A673 (cell line): ENCODE results near the gene P3H4.

ENCODE experiments used
- CTCF ChIP-seq: fragments of 300-800, 200-600 bp; sonication (generic); conservative IDR thresholded peaks from 2 replicates; pipeline ENCODE4 v1.5.1; 2017; ENCODE audit warnings: low read depth, mild to moderate bottlenecking, antibody characterized with exemption, low read length, moderate library complexity, mixed read lengths
- EZH2 ChIP-seq: fragments of 200-600 bp; sonication (generic); IDR thresholded peaks from 2 replicates; pipeline ENCODE4 v1.6.1; 2017; ENCODE audit warnings: borderline replicate concordance, low read depth, mild to moderate bottlenecking, mixed read lengths, antibody characterized with exemption, low read length; ENCODE audit not compliant: poor library complexity, severe bottlenecking

DNA sequence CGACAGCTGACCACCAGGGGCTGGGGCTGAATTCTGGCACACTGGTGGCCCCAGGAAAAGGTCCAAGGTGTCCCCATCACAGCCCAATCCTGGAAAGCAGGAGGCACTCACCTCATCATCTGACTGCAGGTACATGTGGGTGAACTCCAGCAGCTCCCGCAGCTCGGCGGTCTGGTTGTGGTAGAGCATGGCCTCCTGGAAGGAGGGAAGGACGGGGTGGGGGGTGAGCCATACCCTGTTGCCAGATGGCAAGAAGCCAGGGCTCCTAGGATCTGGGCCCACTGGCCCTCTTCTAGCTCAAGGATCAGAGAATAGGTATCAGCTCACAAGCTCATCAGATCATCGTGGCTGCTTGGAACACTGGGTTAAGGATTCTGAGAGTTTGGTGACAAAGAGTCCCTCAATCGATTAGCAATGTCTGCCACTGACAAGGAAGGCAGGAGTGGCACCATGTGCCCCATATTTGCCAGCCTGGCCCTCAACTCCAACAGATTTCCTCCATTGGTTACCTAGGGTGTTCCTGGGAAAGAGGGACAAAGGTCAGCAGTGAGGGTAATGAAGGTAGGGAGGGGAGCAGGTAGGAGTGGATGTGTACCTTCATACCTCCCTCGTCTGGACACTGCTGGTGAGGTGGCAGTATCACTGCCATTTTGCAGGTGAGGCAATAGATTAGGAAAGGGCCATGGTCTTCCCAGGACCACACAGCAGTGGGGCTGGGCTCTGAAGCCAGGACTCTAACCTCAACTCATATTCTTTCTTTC is 4.9 kb downstream of the P3H4 start:
- TF ChIP-seq CTCF, result no peak
- no peak for TF ChIP-seq EZH2
